HFFc6 (cell line): ENCODE results near the gene MEAF6. TPM values are rescaled to one million over a fixed set of nuclear protein-coding genes. Genes with fewer than 3 reads are reported as not detected.

Source experiments
- DNase-seq: peaks from one replicate; pipeline ENCODE4 v3.0.0-alpha.2; 2018
- H3K27ac Mint-ChIP-seq: 2 replicates; pipeline ENCODE4 v1.8.0; 2020; ENCODE audit warnings: mild to moderate bottlenecking, mixed read lengths
- H3K27me3 Mint-ChIP-seq: 2 replicates; pipeline ENCODE4 v1.8.0; 2021; ENCODE audit warnings: mild to moderate bottlenecking, moderate library complexity, mixed read lengths; ENCODE audit not compliant: insufficient read depth
- H3K36me3 Mint-ChIP-seq: 2 replicates; pipeline ENCODE4 v1.8.0; 2021; ENCODE audit warnings: low read depth, mixed read lengths
- H3K4me1 Mint-ChIP-seq: 2 replicates; pipeline ENCODE4 v1.8.0; 2020; ENCODE audit warnings: low read depth, mixed read lengths
- H3K4me3 Mint-ChIP-seq: 2 replicates; pipeline ENCODE4 v1.8.0; 2020; ENCODE audit warnings: mild to moderate bottlenecking, moderate library complexity, mixed read lengths
- H3K9me3 Mint-ChIP-seq: 2 replicates; pipeline ENCODE4 v1.8.0; 2020; ENCODE audit warnings: mild to moderate bottlenecking, mixed read lengths
- total RNA-seq, 6 experiments: library from RNA; stranded (reverse); fragmentation: NEBNext Ultra II Directional; extraction: Animal tissue kit (Norgen Biotek cat#: 25700); gene quantifications; 2 replicates in 1 of 6; 3 replicates in 5 of 6; pipeline ENCODE4 v1.2.3, GENCODE V29; 2021
- TF ChIP-seq, protein P1 (sequence below): fragments of 200-600 bp; sonication (generic); IDR thresholded peaks from 2 replicates; pipeline ENCODE4 v1.5.0; 2021; ENCODE audit warnings: antibody characterized with exemption, mild to moderate bottlenecking

Gene MEAF6
- total RNA-seq, 6 experiments from 2014 or later: 52.6 to 63.8 (median 56.9) TPM

DNA sequence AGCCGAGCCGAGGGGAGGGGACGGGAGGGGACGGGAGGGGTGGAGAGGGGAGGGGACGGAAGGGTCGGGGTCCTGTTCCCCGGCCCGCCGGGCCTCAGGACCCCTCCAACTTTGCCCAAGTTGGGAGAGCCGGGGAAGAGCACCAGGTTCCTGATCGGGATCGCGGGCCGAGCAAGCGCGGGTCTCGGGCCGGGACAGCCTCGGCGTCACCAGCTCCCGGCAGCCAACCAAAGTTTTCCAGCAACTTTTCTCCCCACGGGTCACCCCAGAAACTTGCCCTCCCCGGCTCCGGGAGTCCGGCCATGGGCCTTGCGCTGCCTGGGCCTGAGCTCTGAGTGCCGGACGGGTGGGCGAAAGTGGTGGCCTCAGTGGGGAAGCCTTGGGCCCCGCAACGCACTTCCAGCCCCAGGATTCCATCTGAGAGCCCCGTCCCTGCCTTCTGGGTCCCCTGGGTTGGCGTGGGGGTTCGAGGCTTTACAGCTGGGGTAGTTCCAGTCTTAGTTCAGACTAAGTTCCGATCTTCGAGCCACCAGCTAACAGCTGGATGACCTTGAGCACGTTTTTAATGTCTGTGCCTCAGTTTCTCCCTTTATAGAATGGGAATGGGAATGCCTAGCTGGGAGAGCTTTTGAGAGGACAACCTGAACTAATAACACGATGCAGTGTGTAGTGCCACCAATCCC is 39.7 kb downstream of the MEAF6 start:
- H3K27me3 Mint-ChIP-seq: no peaks in the 10 kb centered on the region; the same call in none of the 2 replicates
- H3K9me3 Mint-ChIP-seq: no peaks in the 10 kb centered on the region
- TF ChIP-seq, protein P1, sequence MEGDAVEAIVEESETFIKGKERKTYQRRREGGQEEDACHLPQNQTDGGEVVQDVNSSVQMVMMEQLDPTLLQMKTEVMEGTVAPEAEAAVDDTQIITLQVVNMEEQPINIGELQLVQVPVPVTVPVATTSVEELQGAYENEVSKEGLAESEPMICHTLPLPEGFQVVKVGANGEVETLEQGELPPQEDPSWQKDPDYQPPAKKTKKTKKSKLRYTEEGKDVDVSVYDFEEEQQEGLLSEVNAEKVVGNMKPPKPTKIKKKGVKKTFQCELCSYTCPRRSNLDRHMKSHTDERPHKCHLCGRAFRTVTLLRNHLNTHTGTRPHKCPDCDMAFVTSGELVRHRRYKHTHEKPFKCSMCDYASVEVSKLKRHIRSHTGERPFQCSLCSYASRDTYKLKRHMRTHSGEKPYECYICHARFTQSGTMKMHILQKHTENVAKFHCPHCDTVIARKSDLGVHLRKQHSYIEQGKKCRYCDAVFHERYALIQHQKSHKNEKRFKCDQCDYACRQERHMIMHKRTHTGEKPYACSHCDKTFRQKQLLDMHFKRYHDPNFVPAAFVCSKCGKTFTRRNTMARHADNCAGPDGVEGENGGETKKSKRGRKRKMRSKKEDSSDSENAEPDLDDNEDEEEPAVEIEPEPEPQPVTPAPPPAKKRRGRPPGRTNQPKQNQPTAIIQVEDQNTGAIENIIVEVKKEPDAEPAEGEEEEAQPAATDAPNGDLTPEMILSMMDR: no peak
- peaks cover 81% of the 10 kb centered on the region for H3K4me1 Mint-ChIP-seq
- H3K27ac Mint-ChIP-seq: peak overlapping the region; percentile 100
- H3K36me3 Mint-ChIP-seq: peaks cover 12% of the 10 kb centered on the region; the same call in 1 of the 2 replicates
- peak; percentile 51 for DNase-seq
- H3K4me3 Mint-ChIP-seq: peak overlapping the region; percentile 89

DNA sequence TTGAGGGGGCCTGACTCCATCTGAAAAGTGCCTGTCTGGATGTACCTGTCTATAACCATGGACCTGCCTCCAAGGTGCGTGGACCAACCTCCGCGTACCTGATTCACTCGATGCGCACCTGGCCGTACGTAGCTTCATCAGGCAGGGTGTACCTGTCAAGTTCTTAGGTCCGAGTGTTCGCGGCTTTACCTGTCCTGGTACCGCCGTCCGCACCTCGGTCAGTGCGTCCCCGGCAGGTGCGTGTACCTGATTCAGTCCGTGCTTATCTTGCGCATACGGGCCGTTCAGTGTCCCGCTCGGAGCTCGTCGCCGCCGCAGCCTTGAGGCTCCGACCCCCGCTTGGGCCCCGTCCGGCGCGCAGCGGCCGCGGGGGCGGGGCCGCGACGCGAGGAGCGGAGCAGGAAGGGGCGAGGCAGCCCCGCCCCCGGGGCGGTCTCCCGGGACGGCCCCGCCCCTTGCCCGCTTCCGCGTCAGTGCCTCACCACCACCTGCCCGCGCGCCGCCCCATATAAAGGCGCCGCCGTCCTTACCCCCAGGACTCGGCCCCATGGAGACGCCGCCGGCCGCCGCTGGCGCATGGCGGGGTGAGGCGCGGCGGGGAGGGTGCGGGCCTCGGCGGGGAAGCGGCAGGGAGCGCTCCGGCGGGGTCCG is 40.4 kb downstream of the MEAF6 start, which contains the start of gene ZC3H12A:
TSS of gene ZC3H12A (plus strand) at position 535 of the 651 bp plus-strand sequence. CDS start 917 bp downstream, outside the sequence.
- Mint-ChIP-seq H3K36me3 (peaks cover 12% of the 10 kb centered on the region; the same call in 1 of the 2 replicates), H3K4me1 (peaks cover 79% of the 10 kb centered on the region), H3K4me3 (peak within 1 kb of the TSS; percentile 89), H3K27me3 (no peaks in the 10 kb centered on the region; the same call in none of the 2 replicates), H3K9me3 (no peaks in the 10 kb centered on the region), H3K27ac (peak within 1 kb of the TSS; percentile 100)
- TF ChIP-seq, protein P1: no peak
- DNase-seq: peak; percentile 77

DNA sequence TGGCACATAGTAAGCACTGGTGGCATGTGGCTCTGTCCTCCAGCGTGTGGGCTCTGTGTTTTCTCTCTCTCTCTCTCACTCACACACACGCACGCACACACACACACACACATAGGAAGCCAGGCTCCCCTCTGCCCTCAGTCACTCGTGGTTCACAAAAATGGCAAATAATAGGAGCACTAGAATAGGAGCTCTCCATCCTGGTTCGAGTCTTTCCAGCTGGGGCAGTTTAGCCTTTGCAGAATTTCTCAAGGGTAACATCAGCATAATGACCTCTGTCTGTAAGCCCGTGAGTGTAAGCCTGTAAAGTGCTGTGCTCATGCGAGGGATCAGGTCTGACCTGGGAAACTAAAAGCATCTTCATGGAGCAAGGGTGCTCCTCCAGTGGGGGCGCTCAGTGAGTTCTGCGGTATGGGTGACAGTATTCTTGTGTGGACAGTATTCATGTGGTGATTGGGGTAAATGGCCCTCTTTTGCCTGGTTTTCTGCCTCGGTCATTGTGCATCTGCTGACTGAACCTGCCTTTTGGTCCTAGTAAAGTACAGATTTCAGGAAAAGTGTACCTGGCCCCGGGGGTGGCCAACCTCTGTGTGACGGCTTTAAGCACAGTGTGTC is 41.0 kb downstream of the MEAF6 start:
- Mint-ChIP-seq H3K27me3 (no peaks in the 10 kb centered on the region; the same call in none of the 2 replicates), H3K9me3 (no peaks in the 10 kb centered on the region), H3K27ac (peak overlapping the region; percentile 69), H3K4me3 (peak overlapping the region; percentile 77), H3K36me3 (peaks cover 12% of the 10 kb centered on the region; the same call in 1 of the 2 replicates), H3K4me1 (peaks cover 73% of the 10 kb centered on the region)
- no peak for DNase-seq
- TF ChIP-seq, protein P1: no peak; the same call in 1 of the 2 replicates

DNA sequence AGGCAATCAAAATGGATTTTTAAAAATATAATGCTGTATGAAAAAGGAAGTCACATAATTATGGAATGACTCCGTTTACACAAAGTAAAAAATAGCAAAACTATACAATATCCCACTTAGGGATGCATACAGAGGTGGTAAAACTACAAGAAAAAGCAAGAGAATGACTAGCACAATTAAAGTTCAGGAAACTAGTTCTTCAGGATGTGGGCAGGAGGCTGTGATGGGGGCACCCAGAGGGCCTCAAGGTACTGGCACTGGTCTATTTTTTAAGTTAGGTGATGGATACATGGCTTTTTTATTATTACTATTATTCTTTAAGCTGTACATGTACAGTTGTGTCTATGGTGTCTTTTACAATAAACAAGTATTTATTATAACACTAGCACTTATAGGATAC is 41.6 kb downstream of the MEAF6 start:
- Mint-ChIP-seq H3K4me3 (peak overlapping the region; percentile 77), H3K27me3 (no peaks in the 10 kb centered on the region; the same call in none of the 2 replicates), H3K36me3 (peaks cover 7% of the 10 kb centered on the region; the same call in 1 of the 2 replicates), H3K27ac (peak overlapping the region; percentile 95), H3K4me1 (peaks cover 67% of the 10 kb centered on the region), H3K9me3 (no peaks in the 10 kb centered on the region)
- TF ChIP-seq, protein P1: no peak
- DNase-seq: no peak

DNA sequence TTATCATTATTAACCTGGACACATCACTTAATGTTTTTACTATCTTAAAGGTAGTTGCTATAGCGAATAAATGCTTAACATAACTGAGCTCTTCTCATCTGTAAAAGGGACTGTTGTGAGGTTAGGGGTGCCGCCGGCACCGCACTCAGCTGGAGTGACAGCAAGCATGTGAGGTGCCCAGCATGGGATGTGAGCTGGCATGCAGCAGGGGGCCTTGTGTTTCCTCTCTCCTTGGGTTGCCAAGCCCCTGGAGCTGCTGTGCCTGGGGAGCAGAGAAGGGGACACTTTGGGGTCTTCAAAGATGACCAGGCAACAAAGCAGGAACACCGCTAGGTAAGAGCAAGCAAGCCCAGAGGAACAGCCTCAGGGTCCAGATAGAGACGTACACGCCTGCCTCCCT is 42.3 kb downstream of the MEAF6 start:
- H3K27me3 Mint-ChIP-seq: no peaks in the 10 kb centered on the region; the same call in none of the 2 replicates
- peaks cover 60% of the 10 kb centered on the region for H3K4me1 Mint-ChIP-seq
- DNase-seq: no peak
- H3K4me3 Mint-ChIP-seq: peak overlapping the region; percentile 84
- H3K36me3 Mint-ChIP-seq: 0 out of 2 replicates have a peak, but pooled peaks cover 4% of the 10 kb centered on the region
- TF ChIP-seq, protein P1: no peak
- H3K9me3 Mint-ChIP-seq: no peaks in the 10 kb centered on the region
- peak overlapping the region; percentile 95 for H3K27ac Mint-ChIP-seq
